Activated naive CD4-positive, alpha-beta T cell treated with anti-CD3 and anti-CD28 coated beads, Interleukin-2, amount 50 U/mL, for 24 hours (primary cell): ENCODE measurements around the gene ELK4.

Experiments
- H3K27ac Mint-ChIP-seq: one replicate; pipeline ENCODE4 v1.8.0; 2021; ENCODE audit warnings: mild to moderate bottlenecking, mixed read lengths
- H3K27me3 Mint-ChIP-seq: one replicate; pipeline ENCODE4 v1.8.0; 2021; ENCODE audit warnings: mixed read lengths
- H3K36me3 Mint-ChIP-seq: one replicate; pipeline ENCODE4 v1.8.0; 2021; ENCODE audit warnings: mixed read lengths
- H3K4me1 Mint-ChIP-seq: one replicate; pipeline ENCODE4 v1.8.0; 2021; ENCODE audit warnings: mixed read lengths
- H3K4me3 Mint-ChIP-seq: one replicate; pipeline ENCODE4 v1.8.0; 2021; ENCODE audit warnings: mild to moderate bottlenecking, mixed read lengths
- H3K9me3 Mint-ChIP-seq: one replicate; pipeline ENCODE4 v1.8.0; 2021; ENCODE audit warnings: mixed read lengths

The ELK4 gene

DNA sequence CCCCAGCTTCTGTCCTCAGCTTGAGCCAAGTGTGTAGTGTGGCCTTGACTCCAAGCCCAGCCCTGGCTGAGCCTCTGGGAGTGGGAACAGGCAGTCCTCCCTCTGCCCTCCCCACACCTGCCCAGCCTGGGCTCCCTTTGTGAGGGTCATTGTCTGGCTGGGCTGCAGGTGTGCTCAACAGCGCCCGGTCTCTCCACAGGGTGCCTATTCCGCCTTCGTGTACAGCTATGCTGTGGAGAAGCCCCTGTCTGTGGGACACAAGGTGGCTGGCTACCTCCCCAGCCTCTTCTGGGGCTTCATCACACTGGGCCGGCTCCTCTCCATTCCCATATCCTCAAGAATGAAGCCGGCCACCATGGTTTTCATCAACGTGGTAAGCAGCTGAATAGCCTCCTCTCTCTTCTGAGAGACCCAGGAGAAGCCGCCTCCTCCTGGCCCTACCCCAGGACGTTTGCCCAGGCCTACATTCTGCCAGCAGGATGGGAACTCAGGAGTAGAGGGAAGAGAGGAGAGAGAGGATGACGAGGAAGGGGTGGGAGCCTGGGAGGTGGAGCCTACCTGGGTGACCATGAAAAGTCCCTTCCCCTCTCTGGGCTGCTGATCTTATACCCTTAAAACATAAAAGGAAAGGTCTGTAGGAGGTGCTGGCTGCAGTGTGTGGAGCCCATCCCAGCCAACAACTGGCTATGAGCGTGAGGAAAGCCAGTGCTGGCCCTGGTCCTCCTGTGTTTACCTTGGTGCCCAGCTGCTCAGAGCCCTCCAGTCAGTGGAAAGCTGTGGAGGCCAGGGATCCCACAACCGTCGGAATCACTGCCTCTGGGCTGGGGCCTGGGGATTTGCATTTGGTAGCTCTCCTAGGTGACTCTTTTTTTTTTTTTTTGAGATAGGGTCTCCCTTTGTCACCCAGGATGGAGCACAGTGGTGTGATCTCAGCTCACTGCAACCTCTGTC is 45.7 kb downstream of the ELK4 start:
- H3K4me1 Mint-ChIP-seq = peaks cover 16% of the 10 kb centered on the region
- H3K9me3 Mint-ChIP-seq = no peaks in the 10 kb centered on the region
- no peaks in the 10 kb centered on the region for H3K27me3 Mint-ChIP-seq
- no peak overlapping the region for H3K4me3 Mint-ChIP-seq
- H3K27ac Mint-ChIP-seq = no peak overlapping the region
- H3K36me3 Mint-ChIP-seq = no peaks in the 10 kb centered on the region

DNA sequence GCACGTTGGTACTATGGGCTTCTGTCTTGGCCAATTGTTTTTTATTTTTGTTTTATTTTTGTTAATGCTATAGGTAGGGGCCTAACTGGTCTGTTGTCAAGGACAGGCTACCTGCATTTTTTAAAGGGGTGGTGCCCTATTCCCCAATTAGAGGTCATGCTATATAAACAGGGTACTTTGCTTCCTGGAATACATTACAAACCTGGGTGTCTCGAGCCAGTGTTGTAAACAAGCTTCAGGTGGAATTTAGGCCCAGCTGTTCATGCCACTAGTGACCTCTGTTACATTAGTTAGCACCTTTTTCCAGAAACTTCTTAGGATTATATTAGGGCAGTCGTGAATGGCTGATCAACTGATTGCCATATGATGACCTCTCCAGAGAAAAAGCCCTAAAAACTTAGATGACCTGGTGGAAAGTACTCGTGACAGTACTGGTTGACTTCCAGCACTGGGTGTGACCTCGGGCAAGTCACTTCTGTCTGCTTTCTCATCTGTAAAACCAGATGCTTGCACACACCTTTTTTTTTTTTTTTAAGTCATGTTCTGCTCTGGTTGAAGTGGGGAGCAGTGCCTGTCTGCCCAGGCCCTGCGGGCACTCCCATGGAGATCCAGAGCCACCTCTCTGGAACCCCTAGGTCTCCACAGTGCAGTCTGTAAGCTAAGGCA is 46.5 kb downstream of the ELK4 start:
- no peaks in the 10 kb centered on the region for H3K36me3 Mint-ChIP-seq
- H3K27ac Mint-ChIP-seq = no peak overlapping the region
- H3K4me1 Mint-ChIP-seq = peaks cover 8% of the 10 kb centered on the region
- H3K9me3 Mint-ChIP-seq = no peaks in the 10 kb centered on the region
- no peak overlapping the region for H3K4me3 Mint-ChIP-seq
- H3K27me3 Mint-ChIP-seq = no peaks in the 10 kb centered on the region

DNA sequence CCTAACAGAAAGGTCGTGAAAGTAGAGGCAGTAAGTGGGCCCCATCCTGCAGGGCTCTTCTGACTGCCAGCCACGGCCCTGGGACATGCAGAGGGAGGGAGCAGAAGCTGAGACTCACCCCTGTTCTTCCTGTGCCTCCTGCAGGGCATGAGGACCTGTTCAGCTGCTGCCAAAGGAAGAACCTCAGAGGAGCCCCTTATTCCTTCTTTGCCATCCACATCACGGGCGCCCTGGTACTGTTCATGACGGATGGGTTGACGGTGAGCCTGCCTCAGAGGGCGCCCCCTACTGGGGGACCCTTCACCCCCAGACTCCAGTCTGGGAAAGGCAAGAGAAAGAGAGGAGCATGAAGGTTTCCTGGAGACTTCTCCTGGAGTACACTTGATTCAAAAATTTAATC is 47.1 kb downstream of the ELK4 start:
- H3K4me1 Mint-ChIP-seq = peaks cover 3% of the 10 kb centered on the region
- H3K4me3 Mint-ChIP-seq = no peak overlapping the region
- no peaks in the 10 kb centered on the region for H3K9me3 Mint-ChIP-seq
- no peaks in the 10 kb centered on the region for H3K27me3 Mint-ChIP-seq
- no peaks in the 10 kb centered on the region for H3K36me3 Mint-ChIP-seq
- H3K27ac Mint-ChIP-seq = no peak overlapping the region

DNA sequence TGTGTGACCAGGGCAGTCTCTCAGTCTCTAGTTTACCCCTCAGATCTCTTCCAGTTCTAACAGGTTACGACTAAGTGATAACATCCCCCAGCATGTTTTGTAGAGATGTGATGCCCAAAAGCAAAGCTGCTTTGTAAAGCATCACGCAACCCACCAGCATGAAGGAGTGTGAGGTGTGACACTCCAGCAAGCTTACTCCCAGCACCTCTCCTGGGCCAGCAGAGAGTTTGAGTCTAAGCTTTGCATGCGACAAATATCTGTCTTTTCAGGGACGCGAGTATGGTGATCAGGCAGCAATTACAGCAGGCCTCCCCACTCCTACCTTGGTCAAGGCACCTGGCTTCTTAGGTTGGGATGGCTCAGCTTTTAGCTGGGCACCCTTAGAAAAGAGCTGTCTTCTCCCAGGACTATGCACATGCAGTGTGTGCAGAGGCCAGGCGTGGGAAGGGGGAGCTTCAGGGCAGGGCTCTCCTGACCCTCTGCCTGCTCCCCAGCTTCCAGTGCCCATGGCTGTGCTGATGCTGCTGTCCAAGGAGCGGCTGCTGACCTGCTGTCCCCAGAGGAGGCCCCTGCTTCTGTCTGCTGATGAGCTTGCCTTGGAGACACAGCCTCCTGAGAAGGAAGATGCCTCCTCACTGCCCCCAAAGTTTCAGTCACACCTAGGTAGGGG is 48.2 kb downstream of the ELK4 start:
- no peak overlapping the region for H3K4me3 Mint-ChIP-seq
- peaks cover 3% of the 10 kb centered on the region for H3K4me1 Mint-ChIP-seq
- H3K27me3 Mint-ChIP-seq = no peaks in the 10 kb centered on the region
- H3K36me3 Mint-ChIP-seq = no peaks in the 10 kb centered on the region
- no peak overlapping the region for H3K27ac Mint-ChIP-seq
- no peaks in the 10 kb centered on the region for H3K9me3 Mint-ChIP-seq

DNA sequence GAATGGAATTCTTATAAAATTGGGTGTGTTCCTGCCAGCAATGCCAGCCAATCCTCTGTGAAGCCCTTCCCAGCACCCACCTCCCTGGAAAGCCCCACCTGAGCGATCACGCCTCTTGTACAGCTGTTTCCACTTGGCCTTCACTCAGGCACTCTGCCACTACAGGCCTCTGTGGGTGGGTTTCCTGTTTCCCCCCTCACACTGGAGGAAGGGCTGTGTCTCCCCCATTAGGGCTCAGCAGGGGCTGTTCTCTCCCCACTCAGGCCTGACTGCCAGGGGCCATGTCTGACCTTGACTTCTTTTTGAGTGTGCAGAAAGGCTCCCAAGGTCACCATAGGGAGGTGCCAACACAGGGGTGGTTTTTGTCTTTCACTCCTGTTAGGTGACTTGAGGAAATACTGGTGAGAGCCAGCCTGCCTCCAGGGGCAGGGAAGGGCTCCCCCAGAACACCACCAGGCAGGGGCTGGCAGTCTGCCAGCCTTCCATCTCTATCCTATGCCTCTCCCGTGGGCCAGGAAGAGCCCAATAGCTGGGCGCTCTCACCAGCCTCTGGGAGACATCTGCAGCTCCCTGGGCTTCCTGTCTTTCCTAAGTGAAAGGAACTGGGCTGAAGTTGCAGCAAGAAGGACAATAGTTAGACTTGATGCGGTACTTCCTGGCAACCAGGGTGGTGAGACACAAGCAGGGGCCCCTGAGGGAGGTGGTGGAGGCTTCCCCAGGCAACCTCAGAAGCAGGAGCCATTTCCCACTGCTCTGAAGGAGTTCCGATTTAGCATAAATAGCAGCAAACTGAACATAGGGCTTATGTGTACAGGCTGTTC is 49.1 kb downstream of the ELK4 start:
- Mint-ChIP-seq H3K4me3 (no peak overlapping the region), H3K9me3 (no peaks in the 10 kb centered on the region), H3K4me1 (peaks cover 3% of the 10 kb centered on the region), H3K27me3 (peaks cover under 1% of the 10 kb centered on the region), H3K27ac (no peak overlapping the region), H3K36me3 (no peaks in the 10 kb centered on the region)

- Mint-ChIP-seq H3K27me3 (peaks cover 2% of the 10 kb centered on the region), H3K4me3 (no peak overlapping the region), H3K4me1 (peaks cover 3% of the 10 kb centered on the region), H3K36me3 (no peaks in the 10 kb centered on the region), H3K9me3 (no peaks in the 10 kb centered on the region), H3K27ac (no peak overlapping the region)
Observed at GRCh38 chr1:205582046-205582445, 49.8 kb downstream of the ELK4 start.

- Mint-ChIP-seq H3K4me3 (no peak overlapping the region), H3K27ac (no peak overlapping the region), H3K9me3 (no peaks in the 10 kb centered on the region), H3K27me3 (peaks cover 2% of the 10 kb centered on the region), H3K36me3 (no peaks in the 10 kb centered on the region), H3K4me1 (peaks cover 3% of the 10 kb centered on the region)
Observed at GRCh38 chr1:205581321-205581980, 50.4 kb downstream of the ELK4 start.

- peaks cover 2% of the 10 kb centered on the region for H3K27me3 Mint-ChIP-seq
- no peaks in the 10 kb centered on the region for H3K9me3 Mint-ChIP-seq
- no peak overlapping the region for H3K4me3 Mint-ChIP-seq
- no peaks in the 10 kb centered on the region for H3K36me3 Mint-ChIP-seq
- H3K4me1 Mint-ChIP-seq = peaks cover 3% of the 10 kb centered on the region
- no peak overlapping the region for H3K27ac Mint-ChIP-seq
Observed at GRCh38 chr1:205580923-205581180, 51.0 kb downstream of the ELK4 start.

DNA sequence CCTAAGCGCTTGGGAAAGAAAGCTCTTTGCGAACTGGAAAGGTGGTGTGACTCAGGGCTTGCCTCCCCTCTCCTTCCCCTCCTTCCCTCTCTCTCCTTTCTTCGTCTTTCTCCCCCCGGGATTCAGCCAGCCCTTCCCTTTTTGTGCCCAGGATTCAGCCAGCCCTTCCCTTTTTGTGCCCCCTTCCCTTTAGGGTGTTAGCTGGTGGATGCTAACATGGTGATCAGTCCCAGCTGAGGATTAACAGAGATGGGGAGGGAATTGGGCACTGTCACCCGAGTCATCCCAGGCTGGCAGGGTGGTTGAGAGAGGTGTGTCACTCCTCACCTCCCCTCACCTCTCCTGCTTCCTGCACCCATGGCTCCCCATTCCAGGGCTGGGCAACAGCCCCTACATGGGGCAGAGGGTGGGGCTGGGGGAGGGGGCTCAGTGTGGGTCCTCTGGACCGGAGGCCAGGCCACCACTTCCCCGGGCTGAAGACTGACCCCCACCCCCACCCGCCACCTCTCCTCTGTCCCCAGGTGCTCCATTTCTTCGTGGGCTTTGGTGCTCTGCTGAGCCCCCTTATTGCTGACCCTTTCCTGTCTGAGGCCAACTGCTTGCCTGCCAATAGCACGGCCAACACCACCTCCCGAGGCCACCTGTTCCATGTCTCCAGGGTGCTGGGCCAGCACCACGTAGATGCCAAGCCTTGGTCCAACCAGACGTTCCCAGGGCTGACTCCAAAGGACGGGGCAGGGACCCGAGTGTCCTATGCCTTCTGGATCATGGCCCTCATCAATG is 51.5 kb downstream of the ELK4 start:
- no peaks in the 10 kb centered on the region for H3K36me3 Mint-ChIP-seq
- no peak overlapping the region for H3K4me3 Mint-ChIP-seq
- H3K4me1 Mint-ChIP-seq = peaks cover 3% of the 10 kb centered on the region
- H3K27ac Mint-ChIP-seq = no peak overlapping the region
- H3K27me3 Mint-ChIP-seq = peaks cover 2% of the 10 kb centered on the region
- no peaks in the 10 kb centered on the region for H3K9me3 Mint-ChIP-seq

DNA sequence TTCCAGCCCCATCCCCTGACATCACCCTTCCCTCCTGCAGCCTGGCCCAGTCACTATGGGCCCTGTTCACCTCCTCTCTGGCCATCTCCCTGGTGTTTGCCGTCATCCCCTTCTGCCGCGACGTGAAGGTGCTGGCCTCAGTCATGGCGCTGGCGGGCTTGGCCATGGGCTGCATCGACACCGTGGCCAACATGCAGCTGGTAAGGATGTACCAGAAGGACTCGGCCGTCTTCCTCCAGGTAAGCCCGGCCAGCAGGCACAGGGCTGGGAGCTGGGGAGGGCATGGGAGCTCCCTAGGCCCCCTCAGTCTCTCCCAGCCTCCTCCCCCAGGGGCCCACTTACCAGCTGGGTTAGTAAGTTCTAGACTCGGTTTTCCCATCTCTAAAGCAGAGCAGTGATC is 52.1 kb downstream of the ELK4 start:
- Mint-ChIP-seq H3K4me3 (no peak overlapping the region), H3K36me3 (no peaks in the 10 kb centered on the region), H3K4me1 (peaks cover 3% of the 10 kb centered on the region), H3K27ac (no peak overlapping the region), H3K9me3 (no peaks in the 10 kb centered on the region), H3K27me3 (peaks cover 2% of the 10 kb centered on the region)

- no peaks in the 10 kb centered on the region for H3K36me3 Mint-ChIP-seq
- H3K9me3 Mint-ChIP-seq = no peaks in the 10 kb centered on the region
- H3K27me3 Mint-ChIP-seq = peaks cover 2% of the 10 kb centered on the region
- peaks cover 3% of the 10 kb centered on the region for H3K4me1 Mint-ChIP-seq
- no peak overlapping the region for H3K4me3 Mint-ChIP-seq
- H3K27ac Mint-ChIP-seq = no peak overlapping the region
Observed at GRCh38 chr1:205578780-205579571, 52.8 kb downstream of the ELK4 start.

GRCh38 chr1:205577874-205578658 is 53.7 kb downstream of the ELK4 start:
- peaks cover 2% of the 10 kb centered on the region for H3K27me3 Mint-ChIP-seq
- H3K9me3 Mint-ChIP-seq = no peaks in the 10 kb centered on the region
- H3K4me3 Mint-ChIP-seq = no peak overlapping the region
- peaks cover 3% of the 10 kb centered on the region for H3K4me1 Mint-ChIP-seq
- no peak overlapping the region for H3K27ac Mint-ChIP-seq
- no peaks in the 10 kb centered on the region for H3K36me3 Mint-ChIP-seq
